Activated CD4-positive, alpha-beta T cell treated with anti-CD3 and anti-CD28 coated beads, Interleukin-2, amount 50 U/mL, for 48 hours (primary cell): ENCODE data around the gene SNX27.

Source experiments
- DNase-seq, 2 experiments: peaks; one replicate each; pipeline ENCODE4 v3.0.0-alpha.2; 2020

Gene SNX27

DNA sequence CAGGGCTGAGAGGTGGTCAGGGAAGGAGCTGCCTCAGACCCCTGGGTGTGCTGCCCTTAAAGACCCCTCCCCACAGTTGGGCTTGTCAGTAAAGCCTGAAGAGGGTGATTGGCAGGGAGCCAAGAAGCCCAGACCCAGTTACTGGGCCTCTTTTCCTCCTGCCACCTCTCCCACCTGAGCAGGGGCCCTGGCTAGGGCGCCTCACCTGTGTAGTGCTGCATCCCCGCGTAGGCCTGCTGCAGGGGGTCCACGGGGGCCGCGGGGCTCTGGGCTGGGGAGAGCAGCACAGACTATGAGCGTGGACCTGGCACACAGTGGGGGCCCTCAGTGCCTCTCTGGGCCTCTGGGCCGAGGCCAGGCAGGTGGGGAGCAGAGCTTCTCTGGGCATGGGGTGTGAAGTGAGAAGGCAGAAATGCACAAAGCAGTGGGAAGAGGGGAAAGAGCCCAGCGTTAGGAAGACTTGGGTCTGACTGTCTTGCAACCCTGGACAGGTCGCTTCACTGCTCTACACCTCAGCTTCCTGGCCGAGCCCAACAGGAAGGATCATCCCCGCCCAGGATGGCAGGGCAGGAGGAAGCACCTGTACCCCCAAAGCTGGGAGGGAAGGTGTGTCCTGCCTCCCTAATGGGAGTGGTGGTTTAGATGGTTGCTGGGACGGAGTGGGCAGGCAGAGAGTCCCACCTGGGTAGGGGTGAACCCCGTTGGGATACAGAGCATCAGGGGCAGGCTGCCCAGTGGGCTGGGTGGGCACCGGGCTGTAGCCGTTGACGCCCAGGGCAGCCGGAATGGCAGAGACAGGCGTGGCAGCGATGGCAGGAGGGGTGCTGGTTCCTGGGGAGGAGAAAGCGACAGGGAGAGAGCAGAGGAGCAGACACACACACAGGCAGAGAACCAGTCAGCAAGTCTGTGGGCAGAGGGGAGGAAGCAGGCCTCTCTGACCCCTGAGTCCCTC is 94.9 kb downstream of the SNX27 start:
- DNase-seq: no peak

DNA sequence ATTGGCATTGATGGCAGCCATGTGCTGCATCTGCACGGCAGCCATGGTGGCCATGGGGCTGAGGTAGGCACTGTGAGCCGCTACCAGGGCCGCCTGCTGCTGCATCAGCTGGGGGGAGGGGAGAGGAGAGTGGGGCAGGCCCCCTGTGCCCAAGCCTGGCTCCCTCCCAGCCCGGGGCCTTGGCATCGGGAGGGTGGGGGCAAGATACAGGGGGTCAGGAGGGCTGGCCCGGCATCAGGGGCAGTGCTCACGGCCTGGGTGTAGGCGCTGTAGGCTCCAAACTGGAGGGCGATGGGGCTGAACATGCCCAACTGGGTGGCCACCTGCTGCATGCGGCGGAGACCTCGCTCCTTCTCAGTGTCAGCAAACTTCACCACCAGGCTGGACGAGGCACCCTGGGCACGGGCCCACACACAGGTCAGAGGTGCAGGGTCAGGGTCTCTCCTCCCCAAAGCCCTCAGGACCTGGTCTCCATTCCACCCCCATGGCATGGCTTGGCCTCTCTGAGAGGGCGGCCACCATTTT is 95.8 kb downstream of the SNX27 start:
- DNase-seq: no peak

DNA sequence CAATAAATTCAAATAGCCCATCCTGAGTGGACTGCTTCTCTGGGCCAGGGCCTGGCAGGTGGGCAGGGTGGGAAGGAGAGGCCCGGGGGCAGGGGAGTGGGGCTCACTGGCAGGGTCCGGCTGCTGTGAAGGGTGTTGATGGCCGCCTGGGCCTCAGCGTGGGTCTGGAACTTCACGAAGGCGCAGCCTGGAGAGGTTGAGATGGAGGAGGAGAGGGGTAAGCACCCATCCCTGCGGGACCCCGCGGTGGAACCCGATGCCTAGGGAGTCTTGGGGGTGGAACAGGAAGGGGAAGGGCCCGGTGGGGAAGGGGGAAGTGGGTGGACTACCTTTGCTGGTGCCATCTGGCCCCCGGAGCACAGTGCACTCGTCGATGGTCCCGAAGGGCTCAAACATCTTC is 97.0 kb downstream of the SNX27 start:
- DNase-seq: no peak

DNA sequence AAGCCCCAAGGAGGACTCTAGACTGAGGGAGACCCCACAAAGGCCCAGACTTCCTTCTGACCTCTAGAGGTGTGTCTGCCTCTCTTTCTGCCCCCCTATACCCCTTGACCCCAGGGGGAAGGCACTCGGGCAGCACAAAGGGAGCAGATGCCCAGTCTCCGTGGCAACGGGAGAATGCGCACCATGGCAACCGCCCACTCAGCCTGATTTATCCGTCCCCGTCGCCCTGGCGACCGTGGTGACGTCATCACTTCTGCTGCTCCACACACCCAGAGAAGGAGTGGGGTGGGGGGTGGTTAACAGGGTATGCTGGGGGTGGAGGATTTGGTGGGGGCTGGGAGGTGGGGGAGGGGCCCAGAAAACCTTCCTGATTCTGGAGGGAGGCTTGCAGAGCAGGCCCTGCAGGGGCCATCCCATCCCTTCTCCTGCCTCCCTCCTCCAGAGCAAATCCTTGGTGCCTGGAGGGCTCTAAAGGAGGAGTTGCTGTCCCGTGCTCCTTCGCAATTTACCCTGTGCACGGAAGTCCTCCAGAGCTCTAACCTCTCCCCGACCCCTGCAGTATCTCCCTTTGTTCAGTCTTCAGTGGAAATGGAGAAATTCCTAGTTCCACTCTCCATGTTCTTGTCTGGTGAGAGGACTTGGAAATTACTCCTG is 98.5 kb downstream of the SNX27 start:
- peak; percentile 38 to 61 for DNase-seq

DNA sequence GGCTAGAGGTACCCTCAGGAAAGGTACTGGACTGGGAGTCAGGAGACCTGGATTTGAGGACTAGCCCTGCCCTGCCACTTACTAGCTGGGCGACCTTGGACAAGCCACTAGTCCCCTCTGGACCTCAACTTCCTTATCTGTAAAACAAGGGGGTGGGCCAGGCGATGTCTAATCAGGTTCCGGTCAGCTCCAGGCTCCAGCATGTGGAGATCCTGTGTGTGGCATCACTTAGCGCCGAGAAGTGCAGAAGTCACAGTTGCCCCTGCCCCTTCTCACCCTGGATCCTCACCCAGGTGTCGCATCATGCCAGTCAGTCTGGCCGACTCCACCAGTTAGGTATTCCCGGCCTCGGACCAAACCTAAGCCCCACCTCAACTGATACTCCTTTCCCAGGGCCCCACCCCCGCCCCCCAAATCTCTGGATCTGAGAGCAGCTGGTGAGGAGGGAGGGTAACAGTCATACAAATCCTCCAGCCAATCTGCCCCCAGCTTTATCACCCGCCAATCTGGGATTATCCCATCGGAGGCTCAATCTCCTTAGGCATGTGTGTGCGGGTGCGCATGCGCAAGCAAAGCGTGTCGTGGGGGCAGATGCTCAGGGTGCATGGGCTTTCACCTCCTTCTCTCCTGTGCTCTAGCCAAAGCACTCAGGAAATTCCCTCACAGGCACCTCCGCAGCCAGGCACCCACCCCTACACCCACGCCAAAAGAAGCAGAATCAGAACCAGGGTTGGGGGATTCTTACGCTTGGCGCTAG is 99.4 kb downstream of the SNX27 start:
- no peak for DNase-seq

DNA sequence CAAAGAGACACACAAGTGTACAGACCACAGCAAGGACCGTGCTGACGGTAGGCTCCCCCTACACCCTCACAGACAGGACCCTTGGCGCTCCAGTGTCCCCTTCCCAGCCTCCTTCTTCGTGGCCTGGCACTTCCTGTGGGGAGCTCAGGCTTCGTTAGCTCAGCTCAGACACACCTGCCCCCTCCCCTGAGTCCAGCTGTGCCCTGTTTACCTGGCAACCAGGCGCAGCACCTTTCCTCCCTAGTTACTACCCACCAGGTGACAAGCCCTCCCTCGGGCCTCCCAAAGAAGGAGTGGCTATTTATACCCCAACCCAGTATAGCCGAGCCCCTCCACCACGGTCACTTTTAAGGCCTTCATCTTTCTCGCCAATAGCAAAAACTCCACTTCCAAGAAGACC is 100.1 kb downstream of the SNX27 start:
- no peak for DNase-seq

DNA sequence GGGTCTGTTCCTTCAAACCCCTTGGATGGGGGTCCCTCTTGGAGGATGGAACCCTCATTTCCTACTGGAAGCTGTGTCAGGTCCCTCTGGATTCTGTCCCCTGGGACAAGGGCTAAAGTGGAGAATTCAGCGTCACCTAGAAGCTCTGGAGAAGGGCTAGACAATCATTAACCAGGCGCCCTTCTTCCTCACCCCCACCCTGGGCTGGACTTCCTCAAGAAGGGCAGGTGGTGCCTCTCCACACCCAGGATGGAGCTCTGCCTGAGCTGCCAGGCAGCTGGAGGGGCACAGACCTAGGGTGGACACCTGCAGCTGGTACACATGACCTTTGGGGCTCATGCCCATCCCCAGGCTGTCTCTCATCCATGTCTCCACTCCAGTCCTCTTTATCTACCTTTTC is 101.2 kb downstream of the SNX27 start:
- DNase-seq: no peak

DNA sequence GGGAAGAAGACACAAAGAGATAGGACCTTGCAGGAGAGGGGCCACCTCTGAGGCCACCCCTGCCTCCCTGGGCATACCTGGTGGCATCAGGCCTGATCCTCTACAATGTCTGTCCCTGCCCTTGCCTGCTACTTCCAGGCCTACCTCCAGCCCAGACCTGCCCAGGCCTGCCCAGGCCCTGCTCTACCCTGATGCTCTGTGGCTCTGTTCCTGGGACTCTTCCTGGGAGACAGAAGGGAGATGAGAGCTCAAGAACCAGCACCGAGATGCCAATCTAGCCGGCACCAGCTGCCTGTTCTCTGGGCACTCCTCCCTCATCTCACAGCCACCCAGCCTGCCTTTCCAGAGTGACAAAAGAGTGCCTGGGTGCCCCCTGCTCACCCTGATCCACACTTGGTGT is 102.0 kb downstream of the SNX27 start:
- DNase-seq: no peak

DNA sequence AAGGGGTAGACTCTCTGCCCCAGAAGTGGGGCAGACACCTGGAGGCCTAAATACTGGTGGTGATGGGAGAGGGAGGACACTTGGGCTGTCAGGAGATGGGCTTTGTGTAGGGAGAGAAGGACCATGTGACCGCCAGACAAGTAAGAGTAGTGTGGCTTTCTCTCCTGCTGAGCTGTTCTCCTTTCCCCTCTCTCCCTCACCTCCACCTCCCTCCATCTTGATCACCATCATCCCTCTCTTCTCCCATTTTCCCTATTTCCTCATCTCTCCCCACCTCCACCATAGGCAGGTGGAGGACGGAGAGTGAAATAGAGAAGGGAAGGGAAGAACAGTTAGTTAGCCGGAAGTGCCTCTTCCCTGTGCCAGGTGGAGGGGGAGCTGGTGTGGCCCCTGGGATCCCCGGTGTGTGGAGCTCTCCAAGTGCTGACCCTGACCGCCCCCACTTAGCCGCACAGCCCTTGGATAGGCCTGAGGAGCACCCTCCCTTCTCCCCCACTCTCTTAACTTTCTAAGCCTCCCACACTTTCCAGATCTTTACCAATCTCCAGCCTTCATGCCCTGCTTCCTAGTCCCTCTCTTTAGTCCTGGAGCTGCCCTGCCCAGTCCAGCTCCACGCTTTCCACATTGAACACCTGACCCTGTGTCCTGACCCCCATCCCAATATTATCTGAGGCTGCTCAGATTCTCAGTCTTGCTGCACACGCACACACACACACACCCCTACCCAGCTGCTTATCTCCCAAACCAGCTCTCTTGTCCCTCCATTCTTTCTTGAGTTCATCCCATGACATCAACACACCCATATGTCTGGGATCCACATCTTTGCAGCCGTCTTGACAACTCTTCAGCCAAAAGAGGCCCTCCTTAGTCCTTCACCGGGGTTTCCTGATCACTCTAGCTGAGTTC is 103.2 kb downstream of the SNX27 start:
- DNase-seq: no peak

DNA sequence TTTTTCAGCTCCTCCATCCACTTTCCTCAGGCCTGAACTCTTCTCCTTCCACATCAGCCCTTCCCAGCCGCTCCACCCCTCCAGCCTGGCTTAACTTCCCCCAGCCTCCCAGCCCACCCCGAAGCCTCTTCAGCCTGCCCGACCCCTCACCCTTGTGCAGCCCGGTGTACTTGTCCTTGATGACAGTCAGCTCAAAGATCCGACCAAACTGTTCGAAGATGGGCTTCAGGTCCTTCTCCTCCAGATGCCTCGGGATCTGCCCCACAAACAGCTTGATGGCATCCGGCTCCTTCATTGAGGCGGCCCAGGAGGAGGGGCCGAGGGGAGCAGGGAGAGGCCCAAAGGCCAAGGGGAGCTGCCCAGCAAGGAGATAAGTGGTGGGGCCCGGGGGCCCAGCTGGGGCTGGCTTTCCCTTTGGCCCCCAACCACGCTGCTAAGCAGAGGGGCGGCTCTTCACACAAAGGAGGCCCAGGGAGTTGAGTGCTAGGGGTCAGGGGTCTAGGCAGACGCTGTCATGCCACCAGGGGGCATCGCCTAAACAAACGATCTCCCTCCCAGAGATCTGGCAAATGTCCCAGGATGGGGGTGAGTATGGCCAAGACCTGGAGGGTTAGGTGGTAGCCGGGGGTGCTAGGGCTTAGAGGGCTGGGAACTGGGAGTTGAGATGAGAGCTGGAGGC is 104.0 kb downstream of the SNX27 start:
- no peak for DNase-seq

DNA sequence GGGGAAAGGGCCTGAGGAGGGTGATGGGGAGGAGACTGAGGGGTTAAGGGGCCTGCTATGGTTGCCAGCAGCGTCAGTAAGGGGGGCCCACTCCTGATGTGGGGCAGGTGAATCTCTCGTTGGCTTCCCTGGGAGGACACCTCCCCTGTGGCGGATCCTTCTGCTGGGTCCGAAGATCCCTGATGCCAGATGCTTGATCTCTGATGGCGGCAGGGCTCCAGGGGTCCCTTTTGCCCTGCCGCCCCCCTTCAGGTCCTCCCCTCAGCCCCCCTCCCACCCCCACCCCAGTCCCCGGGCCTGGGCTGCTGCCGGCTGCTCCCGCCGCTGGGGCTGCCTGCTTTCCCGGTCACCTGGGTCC is 104.5 kb downstream of the SNX27 start:
- DNase-seq: no peak

DNA sequence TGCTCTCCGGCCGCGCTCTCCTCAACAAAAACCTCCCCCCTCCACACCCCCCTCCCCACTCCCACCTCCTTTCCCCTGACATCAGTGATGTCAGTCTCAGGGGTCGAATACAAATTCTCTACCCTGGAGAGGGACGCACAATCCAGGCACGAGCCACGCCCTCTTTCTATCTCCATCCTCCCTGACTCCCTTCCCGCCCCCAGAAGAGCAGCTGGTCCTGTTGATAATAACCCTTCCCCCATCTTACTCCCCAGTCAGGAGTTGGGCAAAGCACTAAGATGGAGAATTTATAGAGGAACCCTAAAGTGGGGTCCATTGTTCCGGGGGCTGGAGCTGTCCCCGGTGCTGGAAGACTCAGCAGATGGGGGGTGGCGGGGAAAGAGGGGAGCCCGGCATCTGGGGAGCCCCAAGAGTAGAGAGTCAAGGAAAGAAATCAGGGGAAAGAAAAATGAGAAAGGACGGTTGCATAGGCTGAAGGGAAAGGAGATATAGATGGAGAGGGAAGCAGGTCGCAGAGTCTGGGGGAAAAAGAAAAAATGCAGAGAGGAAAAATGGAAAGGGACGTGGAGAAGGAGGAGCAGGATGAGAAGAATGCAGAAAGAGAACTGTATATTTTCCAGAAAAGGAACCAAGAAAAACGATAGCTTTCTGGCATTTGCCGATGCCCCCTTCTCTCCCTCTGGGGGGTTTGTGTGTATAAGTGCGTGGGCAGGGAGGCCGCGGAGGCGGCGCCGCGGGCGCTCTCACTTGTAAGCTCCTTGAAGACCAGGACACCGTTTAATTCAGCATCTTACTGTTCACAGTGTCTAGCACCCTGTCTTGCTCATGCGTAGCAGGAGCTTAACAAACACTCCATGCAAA is 105.2 kb downstream of the SNX27 start, which contains the start of gene CELF3:
TSS of gene CELF3 (minus strand) at position 33 of the 861 bp plus-strand sequence. CDS start 783 bp downstream, outside the sequence.
- DNase-seq: no peak

DNA sequence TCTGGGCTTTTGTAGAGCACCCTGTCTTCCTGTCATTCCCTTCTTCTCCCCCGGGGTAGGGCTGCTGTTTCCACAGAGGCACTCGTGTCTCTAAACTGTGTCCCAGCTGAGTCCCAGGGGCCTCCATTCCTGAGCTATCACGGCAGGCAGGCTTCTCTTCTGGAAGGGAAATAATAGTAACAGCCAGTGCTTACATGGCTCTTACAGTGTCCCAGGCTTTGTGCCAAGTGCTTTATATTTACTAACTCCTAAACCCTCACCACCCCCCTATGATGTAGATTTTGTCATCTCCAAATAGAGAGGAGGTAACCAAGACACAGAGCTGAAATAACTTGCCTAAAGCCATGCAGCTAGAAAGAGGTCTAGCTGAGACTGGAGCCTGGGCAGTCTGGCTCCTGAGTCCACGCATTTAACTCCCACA is 106.2 kb downstream of the SNX27 start:
- DNase-seq: no peak

DNA sequence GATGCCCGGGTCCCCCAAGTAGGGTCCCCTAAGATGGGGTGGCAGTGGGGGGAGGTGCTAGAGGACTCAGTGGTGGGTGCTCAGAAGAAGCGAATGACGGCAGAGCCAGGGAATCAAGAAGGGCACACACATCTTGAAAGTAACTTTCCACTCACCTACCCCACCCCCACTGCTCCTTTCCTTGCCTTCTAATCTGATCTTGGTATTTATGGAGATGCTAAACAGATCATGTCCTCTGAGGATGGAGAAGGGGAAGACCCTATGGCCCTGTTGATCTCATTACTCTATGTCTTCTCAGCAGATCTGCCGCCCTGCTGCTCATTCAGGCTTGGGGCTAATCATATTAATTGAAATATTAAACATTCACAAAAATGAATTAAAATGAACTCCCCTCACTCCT is 106.8 kb downstream of the SNX27 start:
- no peak for DNase-seq

DNA sequence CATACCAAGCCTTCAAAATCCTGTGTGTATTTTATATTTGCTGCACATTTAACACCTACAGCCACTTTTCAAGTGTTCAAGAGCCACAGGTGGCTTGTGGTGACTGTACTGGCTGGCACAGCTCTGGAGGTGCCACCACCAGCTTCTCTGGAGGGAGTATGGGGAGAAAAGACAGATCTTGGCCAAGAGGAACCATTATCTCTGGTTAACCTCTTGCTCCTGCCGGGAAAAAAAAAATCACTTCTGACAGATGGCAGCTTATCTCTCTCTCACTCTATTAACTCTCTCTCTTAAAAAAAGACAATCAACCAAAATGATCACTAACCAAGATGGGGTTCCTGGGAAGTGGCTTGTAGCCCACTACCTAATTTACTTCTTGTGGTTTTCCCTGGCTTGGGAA is 108.3 kb downstream of the SNX27 start:
- DNase-seq: no peak

DNA sequence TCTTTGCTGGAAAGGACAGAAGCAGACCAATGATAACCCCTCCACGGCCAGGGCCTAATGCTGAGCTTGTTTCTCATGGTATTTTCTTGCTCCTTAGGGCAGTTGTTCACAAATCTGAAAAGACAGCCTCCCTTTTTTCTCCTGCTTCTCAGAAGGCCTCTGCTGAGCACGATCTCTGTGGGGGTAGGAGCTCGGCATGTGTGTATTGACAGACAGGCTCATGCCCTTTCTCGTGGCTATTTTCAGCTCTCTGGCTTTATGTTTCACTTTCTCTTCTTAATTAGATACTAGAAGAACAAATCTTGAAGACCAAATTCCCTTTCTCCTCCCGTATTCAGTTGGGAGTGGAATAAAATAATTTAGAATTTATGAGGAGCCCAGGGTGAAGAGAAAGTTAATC is 108.7 kb downstream of the SNX27 start:
- no peak for DNase-seq

DNA sequence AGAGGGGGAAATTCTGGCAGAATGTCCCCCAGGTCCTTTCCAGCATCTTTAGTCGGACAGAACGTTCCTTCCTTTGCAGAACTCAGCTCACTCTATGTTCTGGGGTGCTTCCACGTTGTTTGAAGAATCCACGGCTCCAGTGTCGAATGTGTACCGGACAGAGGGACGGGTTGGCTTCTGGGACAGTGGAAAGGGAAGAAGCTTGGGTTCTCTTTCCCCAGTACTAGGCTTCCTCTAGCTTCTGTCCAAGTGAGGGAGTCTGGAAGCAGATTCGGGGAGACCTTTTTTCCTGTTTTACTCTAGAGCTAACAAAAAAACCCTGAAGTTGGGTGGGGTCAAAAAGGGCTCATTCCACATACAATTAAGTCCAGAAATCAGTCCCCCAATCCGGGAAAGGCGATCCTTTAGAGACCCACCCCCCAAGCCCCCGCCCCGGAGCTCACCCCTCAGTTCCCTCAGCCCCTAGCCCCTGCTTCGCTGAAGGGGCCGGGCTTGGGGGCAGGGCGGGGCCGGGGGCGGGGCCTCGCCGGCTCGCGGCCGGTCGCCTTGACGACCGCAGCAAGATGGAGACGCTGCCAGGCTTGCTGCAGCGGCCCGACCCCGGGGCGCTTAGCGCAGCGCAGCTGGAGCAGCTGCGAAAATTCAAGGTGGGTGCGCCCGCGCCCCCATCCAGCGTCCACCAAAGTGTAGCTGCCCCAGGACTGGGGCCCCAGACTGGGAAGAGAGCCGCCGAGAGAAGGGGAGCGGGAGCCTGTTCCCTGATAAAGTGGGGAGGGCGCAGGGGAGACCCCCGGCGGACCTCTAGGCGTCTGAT is 109.3 kb downstream of the SNX27 start, which contains the start of gene RIIAD1:
TSS of gene RIIAD1 (plus strand) at position 549 of the 814 bp plus-strand sequence. CDS start at position 564, 15 bp downstream.
- peak; percentile 25 to 35 for DNase-seq

DNA sequence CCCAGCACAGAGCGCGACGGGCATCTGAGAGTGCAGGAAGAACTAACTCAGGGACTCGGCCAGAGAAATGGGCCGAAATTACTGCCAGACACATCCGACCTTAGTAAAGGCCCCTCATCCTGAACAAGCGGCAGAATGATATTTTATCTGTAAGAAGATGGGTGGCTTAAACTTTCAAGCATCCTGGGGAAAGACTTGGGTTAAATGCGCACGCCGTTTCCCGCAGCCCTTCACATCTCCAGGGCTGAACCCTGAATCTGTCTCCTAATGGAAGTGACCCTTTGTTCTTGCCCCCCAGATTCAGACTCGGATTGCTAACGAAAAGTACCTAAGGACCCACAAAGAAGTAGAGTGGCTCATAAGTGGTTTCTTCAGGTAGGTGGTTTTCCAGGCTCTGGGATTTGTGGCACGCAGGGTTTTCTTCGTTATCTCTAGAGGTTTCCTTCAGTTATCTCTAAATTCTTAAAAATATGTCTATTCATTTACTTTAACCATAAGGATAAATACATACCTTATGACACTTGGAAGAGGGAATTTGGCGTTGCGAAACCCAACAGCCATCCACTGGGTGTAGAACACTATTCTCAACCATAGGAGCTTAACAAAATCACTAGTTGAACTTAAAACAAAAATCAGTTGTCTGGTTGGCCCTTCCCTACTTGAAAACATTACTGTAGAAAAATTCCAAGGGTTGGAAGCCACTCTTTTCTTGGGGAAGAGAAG is 110.1 kb downstream of the SNX27 start:
- no peak for DNase-seq
